Breast epithelium (tissue), 3 donors: ENCODE measurements around the gene JDP2.

Experiments
- POLR2AphosphoS5 ChIP-seq, 3 donors: sonication (generic); formaldehyde crosslinking; IDR thresholded peaks; one replicate each; pipeline ENCODE4 v1.6.1; 2017; ENCODE audit warnings: antibody characterized with exemption in 3 of 3
- TF ChIP-seq, protein P1 (sequence below), 3 donors: fragments of 450-650 bp; IDR thresholded peaks; one replicate each; pipeline ENCODE4 v1.5.1; 2016 to 2017; ENCODE audit warnings: antibody characterized with exemption in 3 of 3, mild to moderate bottlenecking in 3 of 3, moderate library complexity in 3 of 3

DNA sequence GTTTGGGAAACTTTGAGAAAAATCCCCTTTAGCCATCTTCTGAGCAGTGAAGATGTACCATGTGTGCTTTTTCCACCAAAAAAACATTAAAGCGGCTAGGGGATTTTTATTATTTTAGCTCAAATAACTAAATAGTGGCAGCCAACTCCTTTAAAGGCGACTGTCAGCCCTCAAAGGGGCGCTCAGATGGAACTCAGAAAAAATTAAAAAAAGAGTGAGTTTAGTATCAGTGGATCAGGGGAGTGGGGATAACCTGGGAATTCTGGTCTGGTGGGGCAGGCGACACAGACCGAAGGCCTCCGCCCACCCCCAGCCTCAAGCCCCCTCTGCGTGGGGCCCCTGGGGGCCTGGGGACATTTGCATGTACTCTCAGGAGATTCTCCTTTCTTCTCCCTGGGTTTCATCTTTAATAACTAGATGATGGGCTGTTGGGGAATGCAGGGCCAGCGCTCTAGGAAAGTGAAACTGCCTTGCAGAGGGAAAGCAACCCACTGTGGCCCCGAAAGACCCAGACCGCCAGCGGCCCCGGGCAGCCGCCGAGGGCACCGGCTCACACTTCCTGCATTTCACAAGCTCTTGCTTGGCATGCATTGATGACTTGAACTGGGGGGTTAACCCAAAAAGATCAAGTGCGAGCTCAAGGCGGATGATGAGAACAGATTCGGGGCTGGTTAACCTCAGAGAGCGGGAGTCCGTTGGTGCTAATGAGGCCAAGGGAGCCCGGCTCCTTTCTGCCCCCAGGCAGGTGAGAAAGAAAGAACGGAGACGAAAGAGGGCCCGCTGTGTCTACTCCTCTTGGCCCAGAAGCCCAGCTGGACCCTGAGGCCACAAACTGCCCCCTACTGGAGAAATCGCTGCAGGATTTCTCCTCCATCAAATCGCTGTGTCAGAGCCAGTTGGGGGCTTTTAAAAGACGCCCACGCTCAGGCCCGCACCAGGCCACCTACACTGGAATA lies 87.1 kb downstream of the JDP2 start:
- TF ChIP-seq, protein P1, sequence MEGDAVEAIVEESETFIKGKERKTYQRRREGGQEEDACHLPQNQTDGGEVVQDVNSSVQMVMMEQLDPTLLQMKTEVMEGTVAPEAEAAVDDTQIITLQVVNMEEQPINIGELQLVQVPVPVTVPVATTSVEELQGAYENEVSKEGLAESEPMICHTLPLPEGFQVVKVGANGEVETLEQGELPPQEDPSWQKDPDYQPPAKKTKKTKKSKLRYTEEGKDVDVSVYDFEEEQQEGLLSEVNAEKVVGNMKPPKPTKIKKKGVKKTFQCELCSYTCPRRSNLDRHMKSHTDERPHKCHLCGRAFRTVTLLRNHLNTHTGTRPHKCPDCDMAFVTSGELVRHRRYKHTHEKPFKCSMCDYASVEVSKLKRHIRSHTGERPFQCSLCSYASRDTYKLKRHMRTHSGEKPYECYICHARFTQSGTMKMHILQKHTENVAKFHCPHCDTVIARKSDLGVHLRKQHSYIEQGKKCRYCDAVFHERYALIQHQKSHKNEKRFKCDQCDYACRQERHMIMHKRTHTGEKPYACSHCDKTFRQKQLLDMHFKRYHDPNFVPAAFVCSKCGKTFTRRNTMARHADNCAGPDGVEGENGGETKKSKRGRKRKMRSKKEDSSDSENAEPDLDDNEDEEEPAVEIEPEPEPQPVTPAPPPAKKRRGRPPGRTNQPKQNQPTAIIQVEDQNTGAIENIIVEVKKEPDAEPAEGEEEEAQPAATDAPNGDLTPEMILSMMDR (IDR thresholded peaks at IDR 0.05): peak in 1 of 3 donors; percentile 24
- no peak for TF ChIP-seq POLR2AphosphoS5 (IDR thresholded peaks at IDR 0.05)
